Endothelial cell of umbilical vein (primary cell): ENCODE data around the gene FHIT. TPM values are rescaled to one million over a fixed set of nuclear protein-coding genes. Genes with fewer than 3 reads are reported as not detected.

ENCODE experiments used
- BruUV-seq: library from RNA; stranded (reverse); fragments of 400-500 nt; replicated peaks from 2 replicates; lab custom pipeline; 2021; lab: Mats Ljungman, UMichigan
- CTCF ChIA-PET: fragments of 300-600, 350-600 bp; sonication (Branson Sonifier 250); formaldehyde crosslinking; loops from one replicate; lab custom pipeline; 2021; ENCODE audit warnings: antibody characterized with exemption, inconsistent platforms; lab: Charles Lee
- POLR2A ChIA-PET: fragments of 300-600, 350-600 bp; sonication (Branson Sonifier 250); formaldehyde crosslinking; loops from one replicate; lab custom pipeline; 2021; ENCODE audit warnings: antibody characterized with exemption, inconsistent platforms; lab: Charles Lee
- DNase-seq: peaks from one replicate; pipeline ENCODE4 v3.0.0-alpha.2; 2011; ENCODE audit warnings: low read depth, low spot score
- FAIRE-seq: peaks from 2 replicates; lab custom pipeline; 2011; peaks lifted over from hg19 to GRCh38; lab: Jason Lieb, UNC
- H2AFZ ChIP-seq: 2 replicates; pipeline ENCODE4 v1.6.0; 2012; ENCODE audit warnings: low read depth, low read length, control low read depth, inconsistent platforms
- H3K27ac ChIP-seq: 2 replicates; pipeline ENCODE4 v1.5.1; 2011; ENCODE audit warnings: low read depth, mild to moderate bottlenecking, control low read depth, low read length, moderate library complexity; ENCODE audit not compliant: insufficient read depth
- H3K27me3 ChIP-seq, 2 experiments: 2 replicates each; pipeline versions ENCODE4 v1.6.0 to v1.6.1; 2011; ENCODE audit warnings: low read length in 2 of 2, mixed read lengths in 1 of 2; ENCODE audit not compliant: control insufficient read depth in 2 of 2, insufficient read depth in 2 of 2
- H3K36me3 ChIP-seq, 2 experiments: 2 replicates in 1 of 2; 3 replicates in 1 of 2; pipeline ENCODE4 v1.5.1; 2011; ENCODE audit warnings: low read length in 2 of 2, mild to moderate bottlenecking in 1 of 2, moderate library complexity in 1 of 2; ENCODE audit not compliant: control insufficient read depth in 2 of 2, insufficient read depth in 2 of 2; ENCODE audit errors: extremely low read depth in 1 of 2
- H3K4me1 ChIP-seq: 3 replicates; pipeline ENCODE4 v1.5.1; 2011; ENCODE audit warnings: mild to moderate bottlenecking, low read length; ENCODE audit not compliant: control insufficient read depth, insufficient read depth; ENCODE audit errors: extremely low read depth
- H3K4me2 ChIP-seq: 2 replicates; pipeline ENCODE4 v1.6.1; 2011; ENCODE audit warnings: low read length, control low read depth, mixed read lengths; ENCODE audit not compliant: insufficient read depth
- H3K4me3 ChIP-seq, 3 experiments: fragments of 200-600 bp in 1 of 3; sonication (generic), shearing (Covaris generic) in 1 of 3; replicated peaks in 1 of 3; 2 replicates each; pipeline ENCODE4 v1.5.1; 2011 to 2016; ENCODE audit warnings: control low read depth in 3 of 3, low read length in 3 of 3, mild to moderate bottlenecking in 2 of 3, inconsistent platforms in 1 of 3, low read depth in 1 of 3, moderate library complexity in 1 of 3; ENCODE audit not compliant: insufficient read depth in 1 of 3
- H3K79me2 ChIP-seq: 2 replicates; pipeline ENCODE4 v1.6.0; 2012; ENCODE audit warnings: low read length, inconsistent platforms; ENCODE audit not compliant: control insufficient read depth, insufficient read depth
- H3K9ac ChIP-seq: replicated peaks from 2 replicates; pipeline ENCODE3; 2011; ENCODE audit warnings: low read length, control low read depth; ENCODE audit not compliant: insufficient read depth; ENCODE audit errors: extremely low read depth
- H3K9me1 ChIP-seq: replicated peaks from 3 replicates; pipeline ENCODE4 v1.6.0; 2011; ENCODE audit warnings: mild to moderate bottlenecking, low read length; ENCODE audit not compliant: control insufficient read depth, insufficient read depth; ENCODE audit errors: extremely low read depth
- H3K9me3 ChIP-seq: replicated peaks from 2 replicates; pipeline ENCODE4 v1.5.1; 2012; ENCODE audit warnings: low read length, inconsistent platforms; ENCODE audit not compliant: control insufficient read depth, insufficient read depth
- H4K20me1 ChIP-seq: replicated peaks from 2 replicates; pipeline ENCODE3; 2011; ENCODE audit warnings: mild to moderate bottlenecking, low read length; ENCODE audit not compliant: control insufficient read depth, insufficient read depth; ENCODE audit errors: extremely low read depth
- CTCF ChIP-seq, 2 donors: IDR thresholded peaks; 1 replicate in 1 of 2; 2 replicates in 1 of 2; pipeline ENCODE4 v1.5.1; 2011; ENCODE audit warnings: low read length in 2 of 2, mild to moderate bottlenecking in 2 of 2, moderate library complexity in 2 of 2, control low read depth in 1 of 2, inconsistent platforms in 1 of 2, low read depth in 1 of 2; ENCODE audit not compliant: insufficient read depth in 1 of 2; ENCODE audit errors: extremely low read depth in 1 of 2
- FOS ChIP-seq: IDR thresholded peaks from 2 replicates; pipeline ENCODE4 v1.6.1; 2011; ENCODE audit warnings: mild to moderate bottlenecking, low read length, moderate library complexity, borderline replicate concordance; ENCODE audit not compliant: insufficient read depth
- GATA2 ChIP-seq: IDR thresholded peaks from 2 replicates; pipeline ENCODE4 v1.7.0; 2011; ENCODE audit warnings: low read depth, mild to moderate bottlenecking, moderate library complexity, mixed read lengths, low read length; ENCODE audit not compliant: insufficient read length, insufficient read depth
- JUN ChIP-seq: IDR thresholded peaks from 2 replicates; pipeline ENCODE4 v1.6.1; 2011; ENCODE audit warnings: borderline replicate concordance, low read depth; ENCODE audit not compliant: insufficient read length, insufficient read depth
- MYC ChIP-seq: IDR thresholded peaks from one replicate; pipeline ENCODE4 v1.6.1; 2011; ENCODE audit warnings: mild to moderate bottlenecking, low read depth, low read length
- POLR2AphosphoS5 ChIP-seq: IDR thresholded peaks from 2 replicates; pipeline ENCODE4 v1.6.1; 2012; ENCODE audit warnings: low read depth, mild to moderate bottlenecking, control low read depth, low read length, moderate library complexity; ENCODE audit not compliant: insufficient read depth
- dilution Hi-C: fragments of 300-500 bp; cut with MboI; formaldehyde crosslinking; loops from one replicate; pipeline ENCODE4 v1.15.0; 2019; ENCODE audit warnings: low sequenced_read_pairs; ENCODE audit not compliant: extremely low pct_ligation_motif_present
- intact Hi-C: fragments of 100-400 bp; cut with micrococcal nuclease; formaldehyde crosslinking; loops from one replicate; pipeline ENCODE4 v1.10.0; 2022
- polyA plus RNA-seq, 4 experiments: library from polyadenylated mRNA; depleted of rRNA in 3 of 4; stranded (reverse) in 3 of 4; unstranded in 1 of 4; fragments of >200 nt; gene quantifications; 2 replicates each; pipeline versions ENCODE4 v1.2.1 to v1.2.3, GENCODE V29; 2011 to 2012; ENCODE audit warnings: missing spikeins in 1 of 4
- total RNA-seq: library from RNA; stranded (reverse); gene quantifications from 2 replicates; pipeline ENCODE4 v1.2.3, GENCODE V29; 2021
- TF ChIP-seq, protein P1 (sequence below): IDR thresholded peaks from 2 replicates; pipeline ENCODE4 v1.6.1; 2011; ENCODE audit not compliant: insufficient read depth, insufficient read length

Gene FHIT
- total and polyA plus RNA-seq, 2 donors (not counting 3 experiments of a cell fraction or from before 2014, with no cell fraction given), result 0.47 to 2.2 TPM

GRCh38 chr3:60781935-60782334 lies 469.3 kb downstream of the FHIT start:
- Histone ChIP-seq H3K4me2 (no peak overlapping the region), H3K9me3 (no peaks in the 10 kb centered on the region), H3K79me2 (no peaks in the 10 kb centered on the region), H2AFZ (no peak overlapping the region), H4K20me1 (no peaks in the 10 kb centered on the region), H3K9ac (no peak overlapping the region), H3K4me3 (no peak overlapping the region), H3K4me1 (no peaks in the 10 kb centered on the region), H3K36me3 (no peaks in the 10 kb centered on the region), H3K27me3 (no peaks in the 10 kb centered on the region), H3K27ac (no peak overlapping the region), H3K9me1 (no peaks in the 10 kb centered on the region)
- ChIA-PET CTCF (no interaction called here), POLR2A (no interaction called here)
- no peak for TF ChIP-seq JUN
- TF ChIP-seq, protein P1, sequence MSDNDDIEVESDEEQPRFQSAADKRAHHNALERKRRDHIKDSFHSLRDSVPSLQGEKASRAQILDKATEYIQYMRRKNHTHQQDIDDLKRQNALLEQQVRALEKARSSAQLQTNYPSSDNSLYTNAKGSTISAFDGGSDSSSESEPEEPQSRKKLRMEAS, result no peak
- TF ChIP-seq CTCF (IDR thresholded peaks at IDR 0.05; ENCODE audit: extremely low read depth in 1 of 2, insufficient read depth in 1 of 2, low read depth in 1 of 2, low read length in 2 of 2), result no peak
- TF ChIP-seq MYC, result no peak
- no peak for TF ChIP-seq GATA2
- no peak for TF ChIP-seq FOS
- no peak for TF ChIP-seq POLR2AphosphoS5
- dilution Hi-C loops (no loop called here), intact Hi-C loops (no loop called here)
- no peak for FAIRE-seq
- BruUV-seq, result no TSS peak
- DNase-seq, result no peak
